Tibial artery (tissue), 4 donors: ENCODE data around the gene SPDYE5.
"Not testable (repeated sequence)": the region's sequence is repeated elsewhere in the genome, so short reads cannot be mapped to it uniquely, and the experiment has no call there.

Experiments used
- DNase-seq, 2 donors: peaks; one replicate each; pipeline ENCODE4 v3.0.0-alpha.2; 2019
- H3K27ac ChIP-seq, 2 donors: fragments of 200-600 bp; sonication (generic) in 1 of 2; 1 replicate in 1 of 2; 2 replicates in 1 of 2; pipeline ENCODE4 v1.5.1; 2018 to 2019; ENCODE audit warnings: mild to moderate bottlenecking in 1 of 2
- H3K27me3 ChIP-seq, 2 donors: fragments of 200-600 bp; sonication (generic) in 1 of 2; one replicate each; pipeline versions ENCODE4 v1.5.1 to v1.6.0; 2016 to 2019
- H3K36me3 ChIP-seq, 3 donors: fragments of 200-600 bp; sonication (generic) in 2 of 3; one replicate each; pipeline ENCODE4 v1.5.1; 2016 to 2019; ENCODE audit warnings: mild to moderate bottlenecking in 2 of 3
- H3K4me1 ChIP-seq, 4 donors: fragments of 200-600 bp; sonication (generic) in 2 of 4; 1 replicate in 3 of 4; 2 replicates in 1 of 4; pipeline ENCODE4 v1.5.1; 2016 to 2019
- H3K4me3 ChIP-seq, 2 donors: fragments of 200-600 bp; sonication (generic) in 1 of 2; 1 replicate in 1 of 2; 2 replicates in 1 of 2; pipeline ENCODE4 v1.5.1; 2018 to 2019; ENCODE audit warnings: mild to moderate bottlenecking in 2 of 2
- H3K9me3 ChIP-seq, 3 donors: fragments of 200-600 bp; sonication (generic) in 1 of 3; one replicate each; pipeline ENCODE4 v1.5.1; 2016 to 2019
- intact Hi-C: fragments of 100-400 bp; cut with DNase I; formaldehyde crosslinking; loops from one replicate; pipeline ENCODE4 v1.15.0; 2023; ENCODE audit warnings: low total_unique reads
- TF ChIP-seq, protein P1 (sequence below), 2 experiments: fragments of 200-600 bp in 1 of 2; fragments of 450-650 bp in 1 of 2; IDR thresholded peaks; one replicate each; pipeline ENCODE4 v1.5.1; 2017 to 2019; ENCODE audit warnings: antibody characterized with exemption in 2 of 2, mild to moderate bottlenecking in 1 of 2, moderate library complexity in 1 of 2

Gene SPDYE5

GRCh38 chr7:75518842-75519241, 26.7 kb downstream of the SPDYE5 start:
- DNase-seq, H3K27ac ChIP-seq, H3K9me3 ChIP-seq, H3K27me3 ChIP-seq, H3K4me1 ChIP-seq, H3K4me3 ChIP-seq, intact Hi-C loops: not testable (repeated sequence)
- peaks cover 33 to 55% (median 44%) of the 10 kb centered on the region in 3 donors for H3K36me3 ChIP-seq

DNA sequence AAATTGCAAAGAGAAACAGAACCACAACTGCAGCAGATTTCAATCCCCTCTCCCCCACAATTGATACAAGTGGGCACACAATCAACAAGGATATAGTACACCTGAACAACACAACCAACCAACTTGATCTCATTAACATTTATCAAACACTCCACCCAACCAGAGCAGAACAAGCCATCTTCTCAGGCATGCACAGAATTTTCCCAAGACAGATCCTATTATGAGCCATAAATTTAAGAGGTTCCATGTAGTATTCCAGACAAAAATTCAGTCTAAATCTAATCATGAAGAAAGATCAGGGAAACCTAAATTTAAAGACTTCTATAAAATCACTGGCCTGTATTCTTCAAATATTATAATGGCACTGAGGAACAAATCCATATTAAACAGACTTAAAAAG, 29.6 kb downstream of the SPDYE5 start:
- H3K9me3 ChIP-seq, H3K27ac ChIP-seq, DNase-seq, H3K27me3 ChIP-seq, intact Hi-C loops, H3K4me3 ChIP-seq: not testable (repeated sequence)
- Histone ChIP-seq H3K4me1 (peaks cover 0 to 12% (median 6%) of the 10 kb centered on the region in 4 donors), H3K36me3 (peaks cover 40 to 62% (median 44%) of the 10 kb centered on the region in 3 donors)

DNA sequence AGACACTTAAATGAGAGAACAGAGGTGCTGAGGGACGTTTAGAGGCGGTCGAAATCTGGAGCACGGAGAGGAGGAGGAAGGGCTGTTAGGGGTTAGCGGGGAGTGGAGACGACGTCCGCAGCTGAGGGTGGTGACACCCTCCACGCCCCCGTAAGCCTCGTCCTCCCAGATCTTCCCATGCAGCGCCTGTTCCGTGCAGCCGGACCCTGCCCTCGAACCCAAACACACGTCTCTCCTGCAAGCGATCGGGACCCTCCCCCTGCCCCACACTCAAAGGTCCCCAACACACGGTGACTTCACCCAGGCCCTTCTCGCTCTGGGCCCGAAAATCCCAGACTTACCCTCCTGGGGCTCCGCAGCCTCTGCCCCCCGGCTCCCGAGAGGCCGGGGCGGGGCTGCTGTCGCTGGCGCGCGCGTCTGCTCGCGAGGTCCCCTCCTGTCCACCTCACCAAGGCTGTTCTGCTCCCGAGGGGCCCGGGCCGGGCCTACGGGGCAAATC, 35.2 kb downstream of the SPDYE5 start:
- not testable (repeated sequence) for DNase-seq

DNA sequence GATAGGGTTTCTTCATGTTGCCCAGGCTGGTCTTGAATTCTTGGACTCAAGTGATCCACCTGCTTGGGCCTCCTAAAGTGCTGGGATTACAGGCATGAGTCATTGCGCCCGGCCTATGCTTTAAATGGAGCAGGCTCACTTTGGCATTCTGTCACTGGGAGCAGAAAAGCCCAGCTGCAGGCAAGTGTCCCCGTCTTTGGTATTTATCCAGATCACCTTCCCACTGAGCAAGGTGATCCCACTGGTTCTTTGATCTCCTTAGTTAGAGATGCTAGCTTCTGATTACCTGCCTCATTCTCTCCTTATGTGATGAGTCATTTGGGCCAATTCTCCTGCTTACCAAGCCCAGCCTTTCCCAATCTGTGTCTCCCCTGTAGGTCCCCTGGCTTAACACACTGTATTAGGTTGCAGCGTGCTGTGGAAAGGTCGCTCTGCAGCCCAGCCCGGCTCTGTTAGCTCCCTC, 39.3 kb downstream of the SPDYE5 start:
- H3K9me3 ChIP-seq, result no peaks in the 10 kb centered on the region
- intact Hi-C loops, result no loop called here
- H3K36me3 ChIP-seq, result peaks cover 18 to 25% (median 20%) of the 10 kb centered on the region in 3 donors
- no peaks in the 10 kb centered on the region for H3K27me3 ChIP-seq
- no peak overlapping the region for H3K4me3 ChIP-seq
- no peak overlapping the region for H3K27ac ChIP-seq
- peaks cover 0 to 16% (median 10%) of the 10 kb centered on the region in 4 donors for H3K4me1 ChIP-seq
- no peak for DNase-seq
- TF ChIP-seq, protein P1, sequence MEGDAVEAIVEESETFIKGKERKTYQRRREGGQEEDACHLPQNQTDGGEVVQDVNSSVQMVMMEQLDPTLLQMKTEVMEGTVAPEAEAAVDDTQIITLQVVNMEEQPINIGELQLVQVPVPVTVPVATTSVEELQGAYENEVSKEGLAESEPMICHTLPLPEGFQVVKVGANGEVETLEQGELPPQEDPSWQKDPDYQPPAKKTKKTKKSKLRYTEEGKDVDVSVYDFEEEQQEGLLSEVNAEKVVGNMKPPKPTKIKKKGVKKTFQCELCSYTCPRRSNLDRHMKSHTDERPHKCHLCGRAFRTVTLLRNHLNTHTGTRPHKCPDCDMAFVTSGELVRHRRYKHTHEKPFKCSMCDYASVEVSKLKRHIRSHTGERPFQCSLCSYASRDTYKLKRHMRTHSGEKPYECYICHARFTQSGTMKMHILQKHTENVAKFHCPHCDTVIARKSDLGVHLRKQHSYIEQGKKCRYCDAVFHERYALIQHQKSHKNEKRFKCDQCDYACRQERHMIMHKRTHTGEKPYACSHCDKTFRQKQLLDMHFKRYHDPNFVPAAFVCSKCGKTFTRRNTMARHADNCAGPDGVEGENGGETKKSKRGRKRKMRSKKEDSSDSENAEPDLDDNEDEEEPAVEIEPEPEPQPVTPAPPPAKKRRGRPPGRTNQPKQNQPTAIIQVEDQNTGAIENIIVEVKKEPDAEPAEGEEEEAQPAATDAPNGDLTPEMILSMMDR (IDR thresholded peaks at IDR 0.05), result no peak

More for the DNA sequence above, 35.2 kb downstream of the SPDYE5 start:
- peaks cover 0 to 25% (median 12%) of the 10 kb centered on the region in 4 donors for H3K4me1 ChIP-seq
- H3K9me3 ChIP-seq, H3K27me3 ChIP-seq, intact Hi-C loops: not testable (repeated sequence)
- H3K4me3 ChIP-seq, result peak overlapping the region; percentile 91 to 93
- peak overlapping the region; percentile 85 to 89 for H3K27ac ChIP-seq
- H3K36me3 ChIP-seq, result peaks cover 24 to 36% (median 29%) of the 10 kb centered on the region in 3 donors

DNA sequence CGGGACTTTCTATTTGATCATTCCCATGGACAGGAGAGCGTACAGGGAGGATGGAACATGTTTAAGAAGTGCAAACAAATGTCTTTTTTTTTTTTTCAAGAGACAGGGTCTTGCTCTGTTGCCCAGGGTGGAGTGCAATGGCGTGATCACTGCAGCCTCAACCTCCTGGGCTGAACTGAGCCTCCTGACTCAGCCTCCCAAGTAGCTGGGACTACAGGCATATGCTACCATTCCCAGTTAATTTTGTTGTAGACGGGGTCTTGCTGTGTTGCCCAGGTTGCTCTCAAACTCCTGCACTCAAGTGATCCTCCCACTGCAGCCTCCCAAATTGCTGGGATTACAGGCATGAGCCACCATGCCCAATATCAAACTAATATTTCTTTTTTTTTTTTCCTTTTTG, 40.5 kb downstream of the SPDYE5 start:
- Histone ChIP-seq H3K4me3 (no peak overlapping the region), H3K36me3 (peaks cover 30 to 37% (median 32%) of the 10 kb centered on the region in 3 donors), H3K9me3 (no peaks in the 10 kb centered on the region), H3K27ac (no peak overlapping the region), H3K4me1 (peaks cover 0 to 7% (median 0%) of the 10 kb centered on the region in 4 donors), H3K27me3 (no peaks in the 10 kb centered on the region)
- intact Hi-C loops, result no loop called here
- TF ChIP-seq, protein P1 (IDR thresholded peaks at IDR 0.05), result no peak
- DNase-seq, result no peak

DNA sequence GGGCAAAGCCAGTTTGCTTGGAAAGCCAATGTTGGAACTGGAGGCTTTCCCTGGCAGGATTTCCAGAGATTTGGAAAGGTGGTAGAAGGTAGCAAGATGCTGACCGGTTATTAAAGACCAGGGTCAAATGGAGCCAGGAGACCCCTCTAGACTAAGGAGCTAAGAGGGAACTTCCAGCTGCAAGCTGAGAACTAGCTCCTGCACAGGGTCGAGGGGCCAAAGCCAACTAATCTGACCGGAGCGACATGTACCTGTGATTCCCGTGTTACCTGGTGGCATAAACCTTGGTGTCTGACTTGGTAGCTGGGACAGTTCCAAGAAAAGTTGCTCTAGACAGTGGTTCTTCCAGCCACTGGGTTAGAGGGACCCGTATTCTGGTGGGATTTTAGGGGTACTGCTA, 41.8 kb downstream of the SPDYE5 start:
- Histone ChIP-seq H3K27me3 (no peaks in the 10 kb centered on the region), H3K4me3 (no peak overlapping the region), H3K9me3 (no peaks in the 10 kb centered on the region), H3K27ac (no peak overlapping the region), H3K4me1 (no peaks in the 10 kb centered on the region), H3K36me3 (peaks cover 35 to 49% (median 44%) of the 10 kb centered on the region in 3 donors)
- intact Hi-C loops, result no loop called here
- DNase-seq, result no peak
- TF ChIP-seq, protein P1 (IDR thresholded peaks at IDR 0.05), result no peak

GRCh38 chr7:75534727-75535307, 42.7 kb downstream of the SPDYE5 start:
- Histone ChIP-seq H3K4me1 (no peaks in the 10 kb centered on the region), H3K36me3 (peaks cover 44 to 57% (median 53%) of the 10 kb centered on the region in 3 donors), H3K27ac (no peak overlapping the region), H3K4me3 (no peak overlapping the region), H3K9me3 (no peaks in the 10 kb centered on the region), H3K27me3 (no peaks in the 10 kb centered on the region)
- intact Hi-C loops, result no loop called here
- TF ChIP-seq, protein P1 (IDR thresholded peaks at IDR 0.05), result no peak
- DNase-seq, result no peak
